Measurements from ENCODE around the gene CFAP46. TPM values are rescaled to one million over a fixed set of nuclear protein-coding genes. Genes with fewer than 3 reads are reported as not detected.

CFAP46 gene
- total and polyA plus RNA-seq, 2 of the 8 experiments (the other 6 are each of a cell fraction or from before 2014, with no cell fraction given) = 2.6 to 4.8 TPM

DNA sequence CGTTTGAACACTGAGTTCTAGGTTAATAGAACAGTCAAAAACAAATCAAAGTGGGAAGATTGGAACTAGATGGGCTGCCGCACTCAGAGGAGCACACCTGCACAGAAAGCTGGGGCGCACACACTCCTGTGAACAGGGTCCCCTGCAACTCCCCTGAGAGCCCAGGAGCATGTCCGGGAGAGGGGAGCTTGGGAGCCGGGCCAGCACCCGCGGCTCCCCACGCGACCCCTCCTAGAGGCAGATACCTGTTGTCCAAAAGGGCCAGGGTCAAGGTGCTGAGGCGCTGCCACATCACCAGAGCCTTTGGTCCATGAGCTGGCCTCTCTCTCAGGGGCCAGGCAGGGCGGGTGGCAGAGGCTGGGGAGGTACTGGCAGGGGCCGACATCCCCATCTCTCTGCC lies 162.0 kb downstream of the CFAP46 start (continued):
- no peak for TF ChIP-seq CTBP2 (IDR thresholded peaks at IDR 0.05; ENCODE audit: borderline replicate concordance, insufficient read depth, insufficient read length, low read length)
- TF ChIP-seq TEAD4 (IDR thresholded peaks at IDR 0.05; ENCODE audit: low read depth, low read length) = no peak
- no peak for TF ChIP-seq SP2 (IDR thresholded peaks at IDR 0.05; ENCODE audit: low read length)
- TF ChIP-seq BACH1 (IDR thresholded peaks at IDR 0.05; ENCODE audit: low read length) = no peak
- TF ChIP-seq KDM1A (IDR thresholded peaks at IDR 0.05; ENCODE audit: borderline replicate concordance, low read length) = no peak
- TF ChIP-seq TAF1 (IDR thresholded peaks at IDR 0.05; ENCODE audit: low read depth, low read length) = no peak
